ENCODE measurements around the gene CZIB. TPM values are rescaled to one million over a fixed set of nuclear protein-coding genes. Genes with fewer than 3 reads are reported as not detected.

Gene CZIB
- total and polyA plus RNA-seq, 2 of the 13 experiments (the other 11 are each of a cell fraction or from before 2014, with no cell fraction given), result 49.2 to 67.0 TPM

GRCh38 chr1:53196485-53197290 is 23.7 kb downstream of the CZIB start, which contains the start of gene CPT2 (continued):
- TF ChIP-seq ZNF30 (CRISPR knock-in tag; IDR thresholded peaks at IDR 0.05) (no peak), NFE2 (CRISPR knock-in tag; IDR thresholded peaks at IDR 0.05) (no peak), ATAD3A (CRISPR knock-in tag; IDR thresholded peaks at IDR 0.05) (no peak), ZNF343 (CRISPR knock-in tag; IDR thresholded peaks at IDR 0.05) (no peak; the same call in 1 of the 2 replicates), MED8 (CRISPR knock-in tag; IDR thresholded peaks at IDR 0.05; ENCODE audit: insufficient replicate concordance) (no peak), ZNF10 (CRISPR knock-in tag; IDR thresholded peaks at IDR 0.05; ENCODE audit: borderline replicate concordance, low read depth) (no peak), SIN3A (IDR thresholded peaks at IDR 0.05; ENCODE audit: borderline replicate concordance, low read depth, low read length) (no peak; the same call in 1 of the 2 replicates), FOXP1 (IDR thresholded peaks at IDR 0.05) (no peak), FOXP1 (CRISPR knock-in tag; IDR thresholded peaks at IDR 0.05) (0 out of 2 replicates have a peak, but pooled peaks have one; percentile 1), ZNF670 (CRISPR knock-in tag; IDR thresholded peaks at IDR 0.05; ENCODE audit: borderline replicate concordance) (no peak), ZNF337 (CRISPR knock-in tag; IDR thresholded peaks at IDR 0.05; ENCODE audit: borderline replicate concordance, low read depth) (no peak), ATF1 (CRISPR knock-in tag; IDR thresholded peaks at IDR 0.05) (no peak), ZNF317 (CRISPR knock-in tag; IDR thresholded peaks at IDR 0.05) (no peak), ZNF292 (CRISPR knock-in tag; IDR thresholded peaks at IDR 0.05; ENCODE audit: borderline replicate concordance, low read depth) (0 out of 2 replicates have a peak, but pooled peaks have one; percentile 2), IKZF1 (IDR thresholded peaks at IDR 0.05) (no peak), ZNF564 (CRISPR knock-in tag; IDR thresholded peaks at IDR 0.05) (peak; percentile 21; the same call in 1 of the 2 replicates), GPBP1L1 (CRISPR knock-in tag; IDR thresholded peaks at IDR 0.05) (no peak), ZSCAN25 (CRISPR knock-in tag; IDR thresholded peaks at IDR 0.05) (0 out of 2 replicates have a peak, but pooled peaks have one; percentile 18), MXD4 (CRISPR knock-in tag; IDR thresholded peaks at IDR 0.05) (0 out of 2 replicates have a peak, but pooled peaks have one; percentile 19), RBAK (CRISPR knock-in tag; IDR thresholded peaks at IDR 0.05) (no peak), ZBED4 (CRISPR knock-in tag; IDR thresholded peaks at IDR 0.05; ENCODE audit: borderline replicate concordance) (0 out of 2 replicates have a peak, but pooled peaks have one; percentile 13), ZFX (CRISPR knock-in tag; IDR thresholded peaks at IDR 0.05; ENCODE audit: low read depth) (peak; percentile 85), SRF (IDR thresholded peaks at IDR 0.05; ENCODE audit: low read depth, low read length) (peak; percentile 71), AHR (CRISPR knock-in tag; IDR thresholded peaks at IDR 0.05) (no peak), FOXO1 (CRISPR knock-in tag; IDR thresholded peaks at IDR 0.05) (no peak), MNT (IDR thresholded peaks at IDR 0.05) (no peak)

All from HepG2 (cell line).